ENCODE measurements around the gene SPPL2A. TPM values are rescaled to one million over a fixed set of nuclear protein-coding genes. Genes with fewer than 3 reads are reported as not detected.

SPPL2A gene
- total and polyA plus RNA-seq, 2 of the 13 experiments (the other 11 are each of a cell fraction or from before 2014, with no cell fraction given): 80.5 to 105 TPM

DNA sequence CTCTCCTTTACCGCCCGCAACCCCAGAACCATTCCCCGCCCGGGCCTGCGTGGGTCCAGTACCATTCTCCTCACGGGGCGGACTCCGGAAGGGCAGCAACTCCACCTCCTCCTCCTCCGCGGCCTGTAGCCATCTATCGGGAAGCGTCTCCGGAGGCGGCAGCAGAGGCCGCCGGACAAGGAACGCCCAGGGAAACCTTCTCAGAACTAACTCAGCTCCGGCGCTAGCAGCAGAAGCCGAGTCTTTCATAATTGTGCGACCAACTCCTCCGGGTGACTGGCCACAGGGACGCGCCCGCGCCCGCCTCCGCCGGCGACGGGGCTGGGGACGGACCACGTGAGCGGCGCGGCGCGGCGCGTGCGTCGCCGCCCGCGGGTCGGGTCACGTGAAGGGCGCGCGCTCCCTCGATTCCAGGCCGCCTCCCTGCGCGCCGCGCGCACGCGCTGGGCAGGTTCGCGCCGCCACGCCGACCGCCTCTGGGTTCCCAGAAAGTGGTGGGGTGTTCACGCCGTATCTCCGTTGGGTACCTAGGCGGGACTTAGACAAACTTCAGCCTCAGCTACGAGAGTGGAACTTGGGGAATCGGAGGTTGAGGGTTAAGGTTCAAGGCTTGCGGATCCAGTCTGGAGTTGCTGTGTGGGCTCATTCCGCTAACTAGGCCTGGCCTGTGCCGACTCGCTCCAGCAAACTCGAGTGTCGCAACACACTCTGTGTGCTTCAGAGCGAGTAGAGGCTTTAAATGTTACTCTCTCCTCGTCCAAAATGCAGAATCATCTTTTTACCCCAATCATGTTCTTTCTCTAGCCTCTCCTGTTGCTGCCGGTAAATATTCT lies 78.8 kb downstream of the SPPL2A start, which contains the start of gene TRPM7:
TRPM7 (minus strand) TSS at position 329 of the 833 bp plus-strand sequence; CDS start at position 65, 264 bp downstream.
- peak; percentile 90 for ATAC-seq
- Histone ChIP-seq H3K9me3 (ENCODE audit: low read length) (no peaks in the 10 kb centered on the region), H4K20me1 (ENCODE audit: insufficient read depth, low read length) (peaks cover 6% of the 10 kb centered on the region; the same call in 1 of the 2 replicates), H3K79me2 (ENCODE audit: insufficient read depth, low read length) (peaks cover 44% of the 10 kb centered on the region), H3K4me1 (ENCODE audit: insufficient read depth, low read length) (peaks cover 45% of the 10 kb centered on the region), H3K27me3 (ENCODE audit: control insufficient read depth in 1 of 2, insufficient read depth in 2 of 2, low read length in 2 of 2) (no peaks in the 10 kb centered on the region; a peak in 1 of 5 replicates), H3K4me2 (ENCODE audit: low read depth, low read length) (peak within 1 kb of the TSS; percentile 88), H3K36me3 (replicated peaks in 1 of 2; ENCODE audit: control insufficient read depth in 1 of 2, insufficient read depth in 2 of 2, low read length in 2 of 2) (no peaks in the 10 kb centered on the region; a peak in 1 of 5 replicates), H3K27ac (ENCODE audit: extremely low read length, insufficient read depth, low read length) (peak within 1 kb of the TSS; percentile 94), H3K9ac (ENCODE audit: insufficient read depth, low read depth, low read length) (peak within 1 kb of the TSS; percentile 94), H2AFZ (ENCODE audit: low read length) (peak within 1 kb of the TSS; percentile 90), H3K4me3 (replicated peaks in 1 of 3; ENCODE audit: insufficient read depth in 1 of 3, low read depth in 2 of 3, low read length in 3 of 3) (peak within 1 kb of the TSS; percentile 65 to 90 (median 86))
- peak; percentile 73 for DNase-seq (ENCODE audit: low spot score)
- intact Hi-C loops (cut with micrococcal nuclease; ENCODE audit: unreplicated experiment): loop anchor here (5.0 kb wide), 1 partner anchor 81 kb away; the partner anchor contains the start of gene SPPL2A
- ChIA-PET POLR2A (interaction anchor here (0.6 to 1.3 kb wide), 3 partner anchors 20 to 77 kb away, joined by 3 to 4 read pairs (median 4); no protein-coding TSS in a partner anchor), CTCF (ENCODE audit: low intra/inter-chr PET ratio, low total read pairs) (no interaction called here)
- in situ Hi-C loops (cut with HindIII; ENCODE audit: extremely low pct_ligation_motif_present, low pct_unique_long_range_greater_than_20kb): no loop called here
- BruUV-seq (replicated peaks): no TSS peak
- 1% methylated on average over 12 of the region's 80 CpGs for WGBS (ENCODE audit: low lambda C conversion rate)
- FAIRE-seq: peak; percentile 70
- TF ChIP-seq SRSF4 (IDR thresholded peaks at IDR 0.05; ENCODE audit: low read depth, low read length, poor library complexity, severe bottlenecking): no peak
- TF ChIP-seq CHCHD3 (CRISPR knock-in tag; IDR thresholded peaks at IDR 0.05): peak; percentile 88; the same call in 1 of the 2 replicates
- TF ChIP-seq ZNF616 (CRISPR knock-in tag; IDR thresholded peaks at IDR 0.05; ENCODE audit: low read depth): peak; percentile 55
- 0 out of 2 replicates have a peak, but pooled peaks have one; percentile 27 for TF ChIP-seq ELF1 (CRISPR knock-in tag; IDR thresholded peaks at IDR 0.05)
- TF ChIP-seq, protein P1, sequence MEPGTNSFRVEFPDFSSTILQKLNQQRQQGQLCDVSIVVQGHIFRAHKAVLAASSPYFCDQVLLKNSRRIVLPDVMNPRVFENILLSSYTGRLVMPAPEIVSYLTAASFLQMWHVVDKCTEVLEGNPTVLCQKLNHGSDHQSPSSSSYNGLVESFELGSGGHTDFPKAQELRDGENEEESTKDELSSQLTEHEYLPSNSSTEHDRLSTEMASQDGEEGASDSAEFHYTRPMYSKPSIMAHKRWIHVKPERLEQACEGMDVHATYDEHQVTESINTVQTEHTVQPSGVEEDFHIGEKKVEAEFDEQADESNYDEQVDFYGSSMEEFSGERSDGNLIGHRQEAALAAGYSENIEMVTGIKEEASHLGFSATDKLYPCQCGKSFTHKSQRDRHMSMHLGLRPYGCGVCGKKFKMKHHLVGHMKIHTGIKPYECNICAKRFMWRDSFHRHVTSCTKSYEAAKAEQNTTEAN (CRISPR knock-in tag; conservative IDR thresholded peaks at IDR 0.05): peak; percentile 90
- peak; percentile 44; the same call in 1 of the 2 replicates for TF ChIP-seq SIN3A (IDR thresholded peaks at IDR 0.05; ENCODE audit: borderline replicate concordance, low read depth, low read length)
- TF ChIP-seq, protein P2, sequence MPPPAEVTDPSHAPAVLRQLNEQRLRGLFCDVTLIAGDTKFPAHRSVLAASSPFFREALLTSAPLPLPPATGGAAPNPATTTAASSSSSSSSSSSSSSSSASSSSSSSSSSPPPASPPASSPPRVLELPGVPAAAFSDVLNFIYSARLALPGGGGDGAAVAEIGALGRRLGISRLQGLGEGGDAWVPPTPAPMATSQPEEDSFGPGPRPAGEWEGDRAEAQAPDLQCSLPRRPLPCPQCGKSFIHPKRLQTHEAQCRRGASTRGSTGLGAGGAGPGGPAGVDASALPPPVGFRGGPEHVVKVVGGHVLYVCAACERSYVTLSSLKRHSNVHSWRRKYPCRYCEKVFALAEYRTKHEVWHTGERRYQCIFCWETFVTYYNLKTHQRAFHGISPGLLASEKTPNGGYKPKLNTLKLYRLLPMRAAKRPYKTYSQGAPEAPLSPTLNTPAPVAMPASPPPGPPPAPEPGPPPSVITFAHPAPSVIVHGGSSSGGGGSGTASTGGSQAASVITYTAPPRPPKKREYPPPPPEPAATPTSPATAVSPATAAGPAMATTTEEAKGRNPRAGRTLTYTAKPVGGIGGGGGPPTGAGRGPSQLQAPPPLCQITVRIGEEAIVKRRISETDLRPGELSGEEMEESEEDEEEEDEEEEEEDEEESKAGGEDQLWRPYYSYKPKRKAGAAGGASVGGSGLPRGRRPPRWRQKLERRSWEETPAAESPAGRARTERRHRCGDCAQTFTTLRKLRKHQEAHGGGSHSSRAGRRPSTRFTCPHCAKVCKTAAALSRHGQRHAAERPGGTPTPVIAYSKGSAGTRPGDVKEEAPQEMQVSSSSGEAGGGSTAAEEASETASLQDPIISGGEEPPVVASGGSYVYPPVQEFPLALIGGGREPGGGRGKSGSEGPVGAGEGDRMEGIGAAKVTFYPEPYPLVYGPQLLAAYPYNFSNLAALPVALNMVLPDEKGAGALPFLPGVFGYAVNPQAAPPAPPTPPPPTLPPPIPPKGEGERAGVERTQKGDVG (CRISPR knock-in tag; IDR thresholded peaks at IDR 0.05; ENCODE audit: borderline replicate concordance): peak; percentile 50; the same call in 1 of the 2 replicates

Data from HepG2 (cell line).